HG03025 (cell line): ENCODE results near the gene DCLRE1C.
"Not testable (repeated sequence)": the region's sequence is repeated elsewhere in the genome, so short reads cannot be mapped to it uniquely, and the experiment has no call there.

Experiments used
- ATAC-seq: cut with Tn5 transposase; IDR thresholded peaks from one replicate; pipeline ENCODE4 v1.9.1; 2021; ENCODE audit warnings: mild to moderate bottlenecking, moderate library complexity; ENCODE audit not compliant: unreplicated experiment, low FRiP score

The DCLRE1C gene

GRCh38 chr10:14954001-14954770 is at the start of gene DCLRE1C:
DCLRE1C (minus strand) TSS chr10:14954096; CDS start chr10:14954010, 86 bp downstream.
- ATAC-seq = peak; percentile 83

GRCh38 chr10:14995964-14996565 is 42.2 kb upstream of the DCLRE1C start:
- ATAC-seq = no peak

GRCh38 chr10:14993500-14994455 is 39.9 kb upstream of the DCLRE1C start:
- not testable (repeated sequence) for ATAC-seq

- ATAC-seq = not testable (repeated sequence)
These were observed 38.4 kb upstream of the DCLRE1C start for GRCh38 chr10:14992336-14992735.

GRCh38 chr10:14991035-14991749 is 37.3 kb upstream of the DCLRE1C start:
- not testable (repeated sequence) for ATAC-seq

- ATAC-seq = not testable (repeated sequence)
These were observed 35.7 kb upstream of the DCLRE1C start for GRCh38 chr10:14989552-14989951.

- no peak for ATAC-seq
These were observed 28.8 kb upstream of the DCLRE1C start for GRCh38 chr10:14982744-14983143.

- no peak for ATAC-seq
These were observed 21.9 kb upstream of the DCLRE1C start for GRCh38 chr10:14975672-14976273.

GRCh38 chr10:14974153-14974998 is 20.5 kb upstream of the DCLRE1C start:
- ATAC-seq = not testable (repeated sequence)

GRCh38 chr10:14971867-14972448 is 18.1 kb upstream of the DCLRE1C start:
- ATAC-seq = no peak

GRCh38 chr10:14967897-14968296 is 14.0 kb upstream of the DCLRE1C start:
- no peak for ATAC-seq

- ATAC-seq = peak; percentile 84
These were observed 5.5 kb upstream of the DCLRE1C start, which contains the start of gene MEIG1 for GRCh38 chr10:14959221-14960057. MEIG1 (plus strand) TSS chr10:14959388; CDS start chr10:14966469, 7,081 bp downstream.

- ATAC-seq = no peak
These were observed 5.0 kb upstream of the DCLRE1C start for GRCh38 chr10:14958872-14959220.

GRCh38 chr10:14954934-14955333 is 1.0 kb upstream of the DCLRE1C start:
- no peak for ATAC-seq

- ATAC-seq = peak; percentile 25
These were observed 384 bp downstream of the DCLRE1C start for GRCh38 chr10:14953424-14954000.

- ATAC-seq = no peak
These were observed 959 bp downstream of the DCLRE1C start for GRCh38 chr10:14952851-14953423.

- no peak for ATAC-seq
These were observed 4.6 kb downstream of the DCLRE1C start for GRCh38 chr10:14949291-14949690.
